ENCODE measurements around the gene XKR7. TPM values are rescaled to one million over a fixed set of nuclear protein-coding genes. Genes with fewer than 3 reads are reported as not detected.

XKR7 gene
- total RNA-seq, 1 donor: under 0.01 TPM

GRCh38 chr20:32003325-32003724 lies 35.4 kb downstream of the XKR7 start:
- H3K27me3 ChIP-seq (ENCODE audit: insufficient read depth, low read length): peaks cover 5% of the 10 kb centered on the region

DNA sequence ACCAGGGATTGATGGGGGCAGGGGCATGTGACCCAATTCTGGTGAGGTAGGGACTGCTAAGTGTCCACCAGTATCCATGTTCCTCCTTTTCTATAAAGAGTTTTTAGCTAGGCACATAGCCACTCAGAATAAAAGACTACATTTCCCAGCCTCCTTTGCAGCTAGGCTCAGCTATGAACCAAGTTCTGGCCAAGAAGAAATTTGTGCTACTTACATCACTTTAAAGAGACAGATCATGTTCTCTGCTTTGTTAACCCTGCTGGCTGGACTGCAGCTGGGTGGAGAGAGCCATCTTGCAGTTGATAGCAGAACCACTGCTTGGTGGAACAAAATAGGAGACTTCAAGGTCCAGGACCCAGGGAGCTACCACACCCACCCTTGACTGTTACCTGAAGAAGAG lies 37.0 kb downstream of the XKR7 start:
- Histone ChIP-seq H3K4me2 (ENCODE audit: insufficient read depth, low read length) (no peak overlapping the region), H3K4me3 (ENCODE audit: insufficient read depth, low read length) (no peak overlapping the region), H3K79me2 (ENCODE audit: insufficient read depth, low read length) (no peaks in the 10 kb centered on the region), H3K27ac (ENCODE audit: low read depth, low read length) (no peak overlapping the region), H2AFZ (ENCODE audit: low read length) (no peak overlapping the region), H3K36me3 (ENCODE audit: insufficient read depth, low read length) (no peaks in the 10 kb centered on the region), H3K9me3 (ENCODE audit: low read depth, low read length) (no peaks in the 10 kb centered on the region), H3K27me3 (ENCODE audit: insufficient read depth, low read length) (peaks cover 9% of the 10 kb centered on the region), H4K20me1 (ENCODE audit: insufficient read depth, low read length) (no peaks in the 10 kb centered on the region), H3K4me1 (ENCODE audit: insufficient read depth, low read length) (no peaks in the 10 kb centered on the region)
- TF ChIP-seq CTCF (IDR thresholded peaks at IDR 0.05; ENCODE audit: extremely low read depth, low read depth, low read length): no peak
- peak; percentile 77 for DNase-seq (ENCODE audit: insufficient read length, low spot score, missing footprints)

More at GRCh38 chr20:32003325-32003724, 35.4 kb downstream of the XKR7 start:
- TF ChIP-seq CTCF (IDR thresholded peaks at IDR 0.05; ENCODE audit: extremely low read depth, low read depth, low read length): no peak
- Histone ChIP-seq H3K4me2 (ENCODE audit: insufficient read depth, low read length) (no peak overlapping the region), H3K79me2 (ENCODE audit: insufficient read depth, low read length) (no peaks in the 10 kb centered on the region), H3K27ac (ENCODE audit: low read depth, low read length) (no peak overlapping the region), H2AFZ (ENCODE audit: low read length) (no peak overlapping the region), H3K36me3 (ENCODE audit: insufficient read depth, low read length) (no peaks in the 10 kb centered on the region), H3K4me3 (ENCODE audit: insufficient read depth, low read length) (no peak overlapping the region), H3K4me1 (ENCODE audit: insufficient read depth, low read length) (no peaks in the 10 kb centered on the region), H3K9me3 (ENCODE audit: low read depth, low read length) (no peaks in the 10 kb centered on the region), H4K20me1 (ENCODE audit: insufficient read depth, low read length) (no peaks in the 10 kb centered on the region)
- DNase-seq (ENCODE audit: insufficient read length, low spot score, missing footprints): no peak

GRCh38 chr20:32006053-32006452 lies 38.1 kb downstream of the XKR7 start:
- Histone ChIP-seq H3K4me1 (ENCODE audit: insufficient read depth, low read length) (no peaks in the 10 kb centered on the region), H2AFZ (ENCODE audit: low read length) (no peak overlapping the region), H3K36me3 (ENCODE audit: insufficient read depth, low read length) (no peaks in the 10 kb centered on the region), H4K20me1 (ENCODE audit: insufficient read depth, low read length) (no peaks in the 10 kb centered on the region), H3K4me3 (ENCODE audit: insufficient read depth, low read length) (no peak overlapping the region), H3K27me3 (ENCODE audit: insufficient read depth, low read length) (peaks cover 9% of the 10 kb centered on the region), H3K27ac (ENCODE audit: low read depth, low read length) (no peak overlapping the region), H3K9me3 (ENCODE audit: low read depth, low read length) (no peaks in the 10 kb centered on the region), H3K79me2 (ENCODE audit: insufficient read depth, low read length) (no peaks in the 10 kb centered on the region), H3K4me2 (ENCODE audit: insufficient read depth, low read length) (no peak overlapping the region)
- no peak for TF ChIP-seq CTCF (IDR thresholded peaks at IDR 0.05; ENCODE audit: extremely low read depth, low read depth, low read length)
- no peak for DNase-seq (ENCODE audit: insufficient read length, low spot score, missing footprints)

- H3K9me3 ChIP-seq (ENCODE audit: low read depth, low read length): no peaks in the 10 kb centered on the region
- H3K27me3 ChIP-seq (ENCODE audit: insufficient read depth, low read length): peaks cover 9% of the 10 kb centered on the region
- H3K79me2 ChIP-seq (ENCODE audit: insufficient read depth, low read length): no peaks in the 10 kb centered on the region
- no peaks in the 10 kb centered on the region for H4K20me1 ChIP-seq (ENCODE audit: insufficient read depth, low read length)
- no peak overlapping the region for H3K27ac ChIP-seq (ENCODE audit: low read depth, low read length)
- no peaks in the 10 kb centered on the region for H3K4me1 ChIP-seq (ENCODE audit: insufficient read depth, low read length)
- TF ChIP-seq CTCF (IDR thresholded peaks at IDR 0.05; ENCODE audit: extremely low read depth, low read depth, low read length): no peak
- H3K4me2 ChIP-seq (ENCODE audit: insufficient read depth, low read length): no peak overlapping the region
- no peaks in the 10 kb centered on the region for H3K36me3 ChIP-seq (ENCODE audit: insufficient read depth, low read length)
- no peak for DNase-seq (ENCODE audit: insufficient read length, low spot score, missing footprints)
- H2AFZ ChIP-seq (ENCODE audit: low read length): no peak overlapping the region
- no peak overlapping the region for H3K4me3 ChIP-seq (ENCODE audit: insufficient read depth, low read length)
Measured at GRCh38 chr20:32006841-32007786, 39.2 kb downstream of the XKR7 start.

Data from osteoblast (primary cell).